NCI-H1048 (cell line): ENCODE results near the gene NF2.

Experiments
- DNase-seq: peaks from one replicate; lab custom pipeline; 2025; lab: John Stamatoyannopoulos, UW

Gene NF2

DNA sequence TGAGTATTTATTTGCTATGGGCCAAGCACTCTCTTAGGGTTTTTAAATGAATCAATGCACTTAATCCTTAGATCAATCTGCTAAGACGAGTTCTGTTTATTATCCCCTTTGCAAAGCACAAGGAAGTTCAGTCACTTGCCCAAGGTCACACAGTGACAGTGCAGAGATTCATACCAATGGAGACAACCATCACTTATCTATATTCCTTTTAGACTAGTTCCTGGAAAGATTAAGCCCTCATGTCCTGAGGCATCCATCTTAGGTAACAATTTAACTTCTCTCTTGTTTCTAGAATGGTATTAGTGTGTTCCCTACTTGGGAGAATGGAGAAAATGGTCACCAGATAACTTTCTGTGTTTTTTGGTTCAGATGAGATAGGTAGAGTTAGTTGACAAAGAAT lies 28.3 kb downstream of the NF2 start:
- DNase-seq = no peak

- no peak for DNase-seq
Measured at GRCh38 chr22:29632672-29633071, 29.2 kb downstream of the NF2 start.

DNA sequence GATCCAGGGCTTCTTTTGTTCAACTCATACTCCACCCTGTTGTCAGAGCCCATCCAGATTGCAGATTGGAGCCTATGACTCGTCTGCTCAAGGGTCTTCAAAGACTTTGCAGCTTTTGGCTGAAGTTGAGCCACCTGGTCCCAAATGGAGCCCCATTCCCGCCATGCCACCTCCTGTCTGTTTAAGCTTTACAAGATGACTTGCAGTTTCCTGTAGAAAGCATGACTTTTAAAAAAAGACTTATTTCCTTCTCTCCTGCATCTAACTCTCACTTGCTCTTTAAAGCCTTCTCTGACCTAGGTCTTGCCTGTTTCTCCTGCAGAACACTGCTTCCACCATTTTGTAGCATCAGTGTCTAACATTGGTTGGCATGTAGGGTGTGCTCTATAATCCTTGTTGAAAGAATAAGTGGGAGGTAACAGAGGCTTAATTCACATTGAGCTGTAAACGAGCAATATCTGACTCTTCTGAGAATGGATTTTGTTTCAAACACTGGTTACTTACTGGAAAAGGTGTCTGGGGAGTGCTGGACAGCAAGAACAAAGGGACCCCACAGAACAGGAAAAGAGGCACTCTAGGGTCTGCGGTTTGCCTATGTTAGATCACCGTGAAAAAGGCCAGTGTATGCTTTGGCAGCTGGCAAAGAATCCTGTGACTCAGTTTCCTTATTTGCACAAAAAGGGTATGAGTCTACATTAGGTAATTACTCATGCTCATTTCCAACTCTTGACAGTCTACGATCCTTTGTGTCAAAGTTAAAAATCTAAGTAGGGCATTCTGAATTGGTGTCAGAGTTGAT lies 30.3 kb downstream of the NF2 start:
- no peak for DNase-seq

DNA sequence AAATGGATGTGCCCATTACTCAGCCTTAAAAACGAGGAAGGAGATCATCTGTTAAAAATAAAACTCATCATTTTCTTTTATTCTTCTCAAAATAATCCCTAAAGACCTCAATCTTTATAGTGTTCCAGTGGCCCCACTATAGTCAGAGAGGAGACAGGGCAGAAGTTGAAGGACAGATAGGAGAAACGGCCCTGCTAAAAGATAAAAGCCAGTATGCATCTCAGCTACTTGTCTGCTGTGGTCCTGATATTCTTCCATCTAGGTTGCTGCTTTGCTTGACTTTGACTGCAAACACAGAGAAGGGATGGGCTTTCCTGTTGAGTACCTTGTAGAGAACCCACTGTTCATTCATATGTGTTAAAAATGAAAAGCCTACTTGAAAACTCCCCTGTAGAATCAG lies 31.4 kb downstream of the NF2 start:
- DNase-seq = no peak

GRCh38 chr22:29635734-29636357 lies 32.4 kb downstream of the NF2 start:
- DNase-seq = no peak

DNA sequence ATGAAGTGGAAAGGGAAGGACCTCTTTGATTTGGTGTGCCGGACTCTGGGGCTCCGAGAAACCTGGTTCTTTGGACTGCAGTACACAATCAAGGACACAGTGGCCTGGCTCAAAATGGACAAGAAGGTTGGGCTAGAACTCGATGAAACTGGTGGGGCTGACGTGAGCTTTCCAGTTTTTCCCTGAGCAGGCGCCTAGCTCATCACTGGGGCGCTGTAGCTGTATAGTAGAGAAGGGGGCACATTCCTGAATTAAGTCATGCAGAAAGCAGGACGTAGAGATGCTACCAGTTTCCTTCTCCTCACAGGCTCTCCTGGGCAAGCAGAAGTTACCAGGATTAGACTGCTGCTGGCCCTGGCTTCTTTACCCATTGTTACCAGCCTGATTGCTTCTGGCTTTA lies 33.3 kb downstream of the NF2 start:
- no peak for DNase-seq

- no peak for DNase-seq
Measured at GRCh38 chr22:29637181-29637580, 33.7 kb downstream of the NF2 start.

- no peak for DNase-seq
Measured at GRCh38 chr22:29638678-29639077, 35.2 kb downstream of the NF2 start.

DNA sequence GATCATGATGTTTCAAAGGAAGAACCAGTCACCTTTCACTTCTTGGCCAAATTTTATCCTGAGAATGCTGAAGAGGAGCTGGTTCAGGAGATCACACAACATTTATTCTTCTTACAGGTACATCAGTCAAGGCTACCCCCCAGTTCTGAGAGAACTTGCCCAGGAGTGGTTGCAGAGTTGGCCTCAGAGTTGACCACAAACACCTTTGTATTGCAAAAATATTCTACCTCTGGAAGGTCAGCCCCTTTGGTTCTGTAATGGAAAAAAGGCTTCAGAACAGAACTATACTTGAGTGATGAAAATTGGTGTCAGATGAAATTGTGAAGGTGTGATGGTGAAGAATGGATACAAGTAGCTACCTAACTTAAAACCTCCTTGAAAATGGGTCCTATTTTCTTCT lies 35.7 kb downstream of the NF2 start:
- DNase-seq = no peak

DNA sequence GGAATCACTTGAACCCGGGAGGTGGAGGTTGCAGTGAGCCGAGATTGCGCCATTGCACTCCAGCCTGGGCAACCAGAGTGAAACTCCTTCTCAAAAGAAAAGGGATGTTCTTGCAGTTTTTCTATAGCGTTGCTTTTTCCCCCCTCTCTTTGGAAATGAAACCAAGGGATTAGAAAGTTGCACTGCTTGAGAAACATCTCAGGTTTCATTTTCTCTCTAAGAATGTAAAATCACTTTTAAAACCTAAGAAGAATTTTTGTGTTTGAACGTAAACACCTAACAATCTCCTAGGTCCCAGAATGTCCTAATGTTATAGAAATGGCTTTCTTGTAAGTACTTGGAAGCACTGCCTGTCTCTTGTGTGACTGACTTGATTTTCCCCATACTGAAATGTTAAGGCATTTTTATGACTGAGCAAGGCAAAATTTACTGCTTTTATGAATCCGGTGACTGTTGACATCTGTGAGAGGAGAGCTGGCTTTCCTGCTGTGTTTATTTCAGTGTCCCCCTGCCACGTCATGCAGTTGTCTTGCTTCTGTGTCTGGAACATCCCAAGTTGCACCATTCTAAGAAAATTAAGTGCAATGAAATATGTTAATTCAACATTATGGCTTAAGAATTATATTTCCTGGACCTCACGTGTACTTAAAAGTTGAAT lies 37.7 kb downstream of the NF2 start:
- DNase-seq = no peak

- DNase-seq = no peak
Measured at GRCh38 chr22:29641700-29642330, 38.4 kb downstream of the NF2 start.

- no peak for DNase-seq
Measured at GRCh38 chr22:29642694-29643093, 39.3 kb downstream of the NF2 start.

GRCh38 chr22:29647954-29648737 lies 44.7 kb downstream of the NF2 start:
- DNase-seq = no peak

DNA sequence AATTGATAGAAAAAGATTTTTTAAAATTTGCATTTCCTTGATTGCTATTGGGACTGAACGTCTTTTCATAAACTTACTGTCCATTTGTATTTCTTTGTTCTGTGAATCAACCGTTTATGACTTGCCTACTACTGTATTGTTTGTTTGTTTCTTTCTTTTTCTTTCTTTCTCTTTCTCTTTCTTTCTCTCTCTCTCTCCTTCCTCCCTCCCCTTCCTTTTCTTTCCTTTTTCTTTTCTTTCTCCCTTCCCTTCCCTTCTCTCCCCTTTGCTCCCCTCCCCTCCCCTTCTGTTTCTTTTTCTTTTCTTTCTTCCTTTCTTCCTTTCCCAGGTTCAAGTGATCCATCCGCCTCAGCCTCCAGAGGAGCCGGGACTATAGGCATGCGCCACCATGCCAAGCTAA lies 46.9 kb downstream of the NF2 start:
- no peak for DNase-seq

DNA sequence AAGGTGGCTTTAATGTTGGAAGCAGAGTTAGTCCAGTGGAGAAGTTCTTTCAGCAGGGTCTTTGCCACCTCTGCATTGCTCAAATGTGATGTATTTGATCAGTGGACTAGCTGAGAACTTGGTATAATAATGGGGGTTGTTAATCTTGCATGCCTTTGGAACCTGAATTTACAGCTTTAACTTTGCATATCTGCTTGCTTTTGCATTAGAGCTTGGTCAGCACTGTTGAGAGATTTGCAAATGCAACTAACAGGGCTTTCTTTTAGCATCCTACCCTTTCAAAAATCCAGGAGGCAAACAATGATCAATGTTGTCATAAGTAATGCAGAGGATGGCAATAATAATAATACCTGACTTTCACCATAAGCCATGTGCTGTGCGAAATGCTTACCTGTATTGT lies 48.2 kb downstream of the NF2 start:
- no peak for DNase-seq

GRCh38 chr22:29654420-29654819 lies 51.0 kb downstream of the NF2 start:
- no peak for DNase-seq

- no peak for DNase-seq
Measured at GRCh38 chr22:29654882-29655281, 51.4 kb downstream of the NF2 start.

- DNase-seq = no peak
Measured at GRCh38 chr22:29658176-29658575, 54.7 kb downstream of the NF2 start.

- DNase-seq = no peak
Measured at GRCh38 chr22:29660021-29660420, 56.6 kb downstream of the NF2 start.

DNA sequence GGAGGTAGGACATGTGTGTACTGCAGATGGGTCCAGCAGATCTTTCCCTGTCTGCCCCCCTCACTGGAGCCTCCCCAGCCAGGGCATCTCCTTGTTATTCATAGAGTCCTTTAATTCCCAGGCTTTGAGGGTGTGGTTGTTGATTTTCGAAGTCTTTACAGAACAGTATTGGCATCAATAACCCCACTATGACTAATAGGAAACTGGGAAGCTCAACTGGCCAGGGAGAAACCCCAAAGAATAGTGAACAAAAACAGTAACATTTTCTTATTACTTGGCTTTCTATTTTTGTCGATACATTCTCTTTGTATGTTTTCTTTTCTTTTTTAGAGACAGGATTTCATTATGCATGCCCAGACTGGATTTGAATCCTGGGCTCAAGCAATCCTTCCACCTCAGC lies 57.9 kb downstream of the NF2 start:
- DNase-seq = no peak

DNA sequence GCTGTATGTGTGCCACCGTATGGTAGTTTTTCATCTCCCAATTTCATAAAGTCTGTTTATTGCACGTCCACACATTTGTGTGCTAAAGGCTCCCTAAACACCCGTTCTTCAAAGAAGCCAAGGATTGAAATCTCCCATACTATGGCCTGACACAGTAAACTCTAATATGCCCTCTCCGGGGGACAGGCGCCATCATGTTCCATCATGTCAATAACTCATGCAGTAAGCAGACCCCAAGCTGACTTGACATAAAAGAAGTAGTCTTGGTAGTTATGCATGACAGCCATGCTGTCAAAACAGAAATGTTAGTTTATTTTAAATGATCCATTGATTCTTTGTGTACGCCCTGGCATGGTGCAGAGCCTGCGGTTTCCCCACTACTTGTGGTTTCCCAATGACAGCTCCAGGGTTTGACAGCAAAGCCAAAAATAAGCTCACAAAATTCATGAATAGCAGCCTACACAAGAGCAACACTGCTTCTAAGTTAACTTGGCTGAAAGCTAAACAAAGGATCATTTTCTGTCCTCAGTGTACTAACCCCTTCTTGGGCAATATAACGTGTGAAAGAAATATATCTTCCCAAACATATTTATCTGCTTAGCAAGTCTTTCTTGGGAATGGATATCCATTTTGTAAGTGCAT lies 59.9 kb downstream of the NF2 start:
- no peak for DNase-seq

- DNase-seq = no peak
Measured at GRCh38 chr22:29665486-29665885, 62.1 kb downstream of the NF2 start.
